ENCODE measurements around the gene CSAG3. TPM values are rescaled to one million over a fixed set of nuclear protein-coding genes. Genes with fewer than 3 reads are reported as not detected.
"Not testable (repeated sequence)": the region's sequence is repeated elsewhere in the genome, so short reads cannot be mapped to it uniquely, and the experiment has no call there.

Gene CSAG3
- total and polyA plus RNA-seq, 2 of the 8 experiments (the other 6 are each of a cell fraction or from before 2014, with no cell fraction given): 0.12 TPM; not detected in 1

DNA sequence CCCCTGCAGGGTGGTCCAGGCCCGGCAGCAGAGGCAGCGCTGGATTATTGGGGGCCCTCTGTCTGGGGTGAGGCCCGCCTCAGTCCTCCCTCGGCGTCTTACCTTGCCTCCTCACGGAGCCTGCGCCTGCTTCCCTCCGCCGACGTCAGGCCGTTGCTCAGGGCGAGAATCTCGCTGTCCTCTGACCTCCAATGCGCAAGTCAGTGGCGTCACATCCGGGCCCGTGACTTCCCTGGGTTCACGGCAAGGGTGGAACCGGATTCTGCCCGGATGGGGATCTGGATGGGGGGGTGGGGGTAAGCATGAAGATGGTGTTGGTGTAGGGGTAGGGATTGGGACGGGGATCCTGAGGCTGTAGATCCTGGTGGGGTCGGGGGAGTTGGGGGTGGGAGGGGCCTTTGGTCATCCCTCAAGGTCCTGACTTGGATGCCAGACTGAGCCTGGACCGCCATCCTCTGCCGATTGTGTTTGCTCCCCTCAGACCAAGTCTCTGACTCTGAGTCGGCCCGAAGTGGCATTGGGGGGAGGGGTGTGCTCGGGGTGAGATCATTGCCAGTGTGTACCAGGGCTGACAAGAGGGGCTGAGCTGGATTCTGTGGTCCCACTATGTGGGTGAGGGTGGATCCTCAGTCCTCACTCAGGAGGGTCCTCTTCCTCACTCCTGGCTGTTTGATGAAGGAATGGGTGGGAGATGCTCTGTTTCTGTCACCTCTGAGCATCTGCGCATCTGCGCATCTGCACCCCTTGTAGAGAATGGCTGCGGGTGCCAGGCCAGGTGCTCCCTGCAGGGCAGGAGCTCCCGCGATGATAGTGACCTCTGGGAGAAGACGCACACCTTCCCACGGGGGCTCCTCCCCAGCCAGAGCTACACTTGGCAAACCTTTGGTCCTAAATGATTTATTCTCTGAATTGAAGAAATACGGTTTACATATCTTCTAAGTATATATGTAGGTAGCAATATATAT, 5.0 kb upstream of the CSAG3 start, which contains the start of gene MAGEA2:
Gene MAGEA2, minus strand, starts transcription at position 157 of the 965 bp plus-strand sequence. CDS start 2,479 bp downstream, outside the sequence.
- H3K4me2 ChIP-seq (ENCODE audit: insufficient read depth in 1 of 2, low read depth in 2 of 2, low read length in 2 of 2); FAIRE-seq; H3K36me3 ChIP-seq (ENCODE audit: control insufficient read depth in 2 of 4, insufficient read depth in 4 of 4, low read length in 3 of 4); H4K8ac ChIP-seq (ENCODE audit: extremely low read depth, insufficient read depth, low read length); H3K18ac ChIP-seq (ENCODE audit: extremely low read depth, low read length); CTCF ChIA-PET (ENCODE audit: partially characterized antibody); H3K23me2 ChIP-seq (ENCODE audit: low read depth, low read length); H3K27ac ChIP-seq (ENCODE audit: low read depth, low read length); H4K20me1 ChIP-seq (replicated peaks in 1 of 2; ENCODE audit: control insufficient read depth in 1 of 2, insufficient read depth in 2 of 2, low read length in 2 of 2); H3K79me2 ChIP-seq (ENCODE audit: control insufficient read depth in 1 of 2, insufficient read depth in 2 of 2, low read length in 2 of 2); H3K79me1 ChIP-seq (ENCODE audit: low read depth, low read length); H2BK12ac ChIP-seq (ENCODE audit: low read depth, low read length); POLR2A ChIA-PET (ENCODE audit: partially characterized antibody); H4K5ac ChIP-seq (ENCODE audit: insufficient read length, low read depth, low read length); H3K9ac ChIP-seq (replicated peaks in 1 of 4; ENCODE audit: extremely low read depth in 1 of 4, low read depth in 3 of 4, low read length in 3 of 4); DNase-seq (ENCODE audit: low read depth in 1 of 2, low spot score in 2 of 2); H3K56ac ChIP-seq (replicated peaks; ENCODE audit: insufficient read length, low read depth, low read length); H2BK120ac ChIP-seq (replicated peaks; ENCODE audit: low read depth, low read length); H3K4me1 ChIP-seq (replicated peaks in 1 of 4; ENCODE audit: control insufficient read depth in 3 of 4, insufficient read depth in 4 of 4, low read length in 3 of 4); H2BK15ac ChIP-seq (ENCODE audit: low read length); H3K9me3 ChIP-seq (ENCODE audit: insufficient read depth in 2 of 2, low read depth in 1 of 2, low read length in 1 of 2); H3K27me3 ChIP-seq (replicated peaks in 1 of 4; ENCODE audit: control insufficient read depth in 3 of 4, extremely low read depth in 1 of 4, insufficient read depth in 3 of 4, low read length in 3 of 4); H4K91ac ChIP-seq (replicated peaks; ENCODE audit: insufficient read length, low read length); H3K4ac ChIP-seq (replicated peaks; ENCODE audit: insufficient read length, low read depth, low read length); H3K4me3 ChIP-seq (ENCODE audit: extremely low read depth in 1 of 4, insufficient read depth in 2 of 4, low read depth in 3 of 4, low read length in 4 of 4); H3K23ac ChIP-seq (ENCODE audit: insufficient read length); H2BK5ac ChIP-seq (ENCODE audit: low read depth, low read length); H3K14ac ChIP-seq (ENCODE audit: insufficient read length); H2AFZ ChIP-seq (ENCODE audit: low read length); H2BK20ac ChIP-seq (ENCODE audit: low read length); H2AK5ac ChIP-seq (ENCODE audit: low read depth, low read length): not testable (repeated sequence)
- WGBS, 2 experiments (ENCODE audit: extremely low coverage in 1 of 2, insufficient coverage in 1 of 2, insufficient read length in 1 of 2, insufficient replicate concordance in 2 of 2, low coverage in 1 of 2, low lambda C conversion rate in 2 of 2, missing lambda C conversion rate in 1 of 2): no CpG with 5 or more reads among the region's 35 CpGs
